HG02571 (cell line): ENCODE results near the gene LPP.
"Not testable (repeated sequence)": the region's sequence is repeated elsewhere in the genome, so short reads cannot be mapped to it uniquely, and the experiment has no call there.

Experiments
- ATAC-seq: cut with Tn5 transposase; IDR thresholded peaks from one replicate; pipeline ENCODE4 v1.9.1; 2021; ENCODE audit warnings: mild to moderate bottlenecking, moderate library complexity; ENCODE audit not compliant: unreplicated experiment

Gene LPP

DNA sequence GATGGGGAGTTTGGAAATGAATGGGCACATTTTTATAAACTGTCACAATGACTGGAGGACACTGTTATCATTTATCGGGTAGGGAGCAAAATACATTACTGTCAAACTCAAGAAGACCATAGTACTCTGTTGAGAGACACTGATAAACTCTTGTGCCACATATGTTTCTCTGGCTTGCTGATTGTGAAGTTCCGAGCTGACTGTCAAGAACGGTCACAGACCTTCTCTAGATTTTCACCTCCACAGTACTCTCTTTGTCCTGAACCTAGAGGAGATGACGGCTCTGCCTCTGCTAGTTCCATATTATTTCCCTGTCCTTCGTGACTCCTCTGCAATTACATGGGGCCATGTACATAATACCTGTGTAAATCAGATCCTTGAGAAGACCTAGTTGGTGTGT, 451.9 kb downstream of the LPP start:
- no peak for ATAC-seq

DNA sequence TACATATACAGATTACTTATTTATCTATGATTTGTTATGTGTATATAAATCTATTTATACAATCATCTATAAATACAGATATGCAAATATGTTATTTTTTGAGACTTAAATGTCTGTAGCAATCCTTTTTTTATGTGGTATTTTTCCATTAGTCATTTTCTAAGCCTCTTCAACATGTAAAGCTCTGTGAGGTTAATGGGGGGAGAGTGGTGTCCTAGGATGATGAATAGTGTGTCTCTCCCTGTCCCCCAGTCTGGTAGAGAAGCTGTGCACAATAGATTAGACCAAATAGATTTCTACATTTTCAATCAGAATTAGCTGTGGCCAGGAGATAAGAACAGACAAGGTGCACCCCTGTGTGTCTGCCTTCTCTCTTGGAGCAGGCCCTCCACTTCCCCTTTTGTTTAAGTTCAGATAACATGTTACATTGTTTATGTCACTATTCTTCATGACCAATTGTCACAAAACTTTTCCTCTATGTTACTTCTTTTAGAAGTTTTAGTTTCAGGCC, 453.9 kb downstream of the LPP start:
- no peak for ATAC-seq

DNA sequence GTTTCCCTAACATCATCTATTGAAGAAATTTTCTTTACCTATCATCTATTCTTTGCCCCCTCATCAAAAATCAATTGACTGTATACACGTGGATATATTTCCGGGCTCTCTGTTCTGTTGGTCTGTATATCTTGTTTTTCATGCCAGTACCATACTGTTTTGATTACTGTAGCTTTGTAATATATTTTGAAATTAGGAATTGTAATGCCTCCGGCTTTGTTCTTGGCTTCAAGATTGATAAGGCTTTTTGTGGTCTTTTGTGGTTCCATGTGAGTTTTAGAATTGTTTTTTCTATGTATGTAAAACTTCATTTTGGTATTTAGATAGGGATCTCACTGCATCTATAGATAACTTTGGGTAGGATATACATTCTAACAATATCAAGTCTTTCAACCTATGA, 454.4 kb downstream of the LPP start:
- ATAC-seq, result no peak

DNA sequence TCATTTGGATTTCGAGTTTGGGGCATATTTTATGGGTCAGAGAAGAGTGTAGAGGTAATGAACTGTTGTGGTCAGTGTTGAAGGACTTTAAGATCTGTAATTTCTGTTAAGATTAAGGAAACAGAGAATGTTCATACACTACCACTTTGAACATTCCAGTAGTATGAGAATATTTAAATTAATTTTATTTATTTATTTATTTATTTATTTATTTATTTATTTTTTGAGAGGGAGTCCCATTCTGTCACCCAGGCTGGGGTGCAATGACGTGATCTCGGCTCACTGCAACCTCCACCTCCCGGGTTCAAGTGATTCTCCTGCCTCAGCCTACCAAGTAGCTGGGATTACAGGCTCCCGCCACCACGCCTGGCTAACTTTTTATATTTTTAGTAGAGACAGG, 459.8 kb downstream of the LPP start:
- ATAC-seq, result not testable (repeated sequence)

DNA sequence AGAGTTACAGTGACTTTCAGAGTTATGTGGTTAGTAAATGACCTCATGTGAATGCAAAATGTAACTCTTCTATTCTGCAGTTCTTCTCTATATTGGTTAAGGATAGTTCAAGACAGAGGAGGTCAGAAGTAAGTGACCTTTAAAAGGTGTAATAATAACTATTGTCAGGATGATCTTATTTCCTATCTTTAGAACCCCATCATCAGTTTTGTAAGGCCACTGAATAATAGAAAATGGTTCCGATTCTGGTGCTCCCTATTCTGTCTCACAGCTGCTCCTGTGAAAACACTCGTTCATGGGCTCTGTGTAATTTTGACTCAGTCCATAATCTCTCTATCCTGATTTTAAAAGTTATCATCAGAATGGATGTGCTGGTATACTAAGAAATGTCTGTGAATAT, 463.3 kb downstream of the LPP start:
- no peak for ATAC-seq

DNA sequence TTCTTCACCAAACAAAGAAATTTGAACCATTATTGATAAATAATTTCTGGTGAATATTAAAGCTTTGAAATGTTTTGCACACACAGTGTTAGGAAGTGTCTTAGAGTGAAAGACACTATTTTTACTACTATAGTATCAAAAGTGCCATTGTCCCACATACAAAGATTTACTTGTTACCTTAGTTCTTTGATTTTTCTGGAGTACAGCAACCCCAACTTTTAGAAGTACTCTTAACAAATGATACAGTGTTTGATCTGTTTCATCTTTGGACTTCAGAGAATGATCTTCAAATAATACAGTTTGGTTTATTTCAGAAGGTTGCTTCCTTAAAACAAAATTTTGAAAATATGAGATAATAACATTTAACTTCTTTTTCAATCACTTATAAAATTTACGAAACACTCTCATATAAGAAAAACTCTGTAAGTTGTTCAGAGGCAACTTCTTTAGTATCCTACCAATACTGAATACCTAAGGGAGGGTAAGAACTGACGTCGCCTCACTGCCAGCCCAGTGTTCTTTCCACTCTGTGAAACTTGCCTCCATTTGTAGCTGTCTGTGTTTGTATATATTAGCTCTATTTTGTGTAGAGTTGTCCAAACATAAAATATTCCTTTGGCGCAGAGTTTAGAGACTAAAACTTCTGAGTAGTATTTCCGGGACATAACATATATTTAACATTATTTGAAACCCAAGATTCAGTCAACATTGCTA, 464.2 kb downstream of the LPP start:
- ATAC-seq, result no peak

DNA sequence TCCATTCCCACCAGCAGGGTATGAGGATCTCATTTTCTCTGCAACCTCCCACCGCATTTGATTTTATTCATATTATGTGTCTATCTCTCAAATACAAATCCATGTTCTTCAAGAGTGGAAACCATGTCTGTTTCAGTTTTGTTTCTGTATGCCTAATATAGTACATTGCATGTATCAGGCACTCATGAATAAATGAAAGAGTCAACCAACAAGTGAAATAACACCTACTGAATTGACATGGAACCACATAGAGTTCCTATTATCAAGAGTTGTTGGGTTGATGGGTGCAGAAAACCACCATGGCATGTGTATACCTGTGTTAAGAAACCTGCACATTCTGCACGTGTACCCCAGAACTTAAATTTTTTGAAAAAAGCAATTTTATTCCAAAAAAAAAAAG, 466.8 kb downstream of the LPP start:
- ATAC-seq, result no peak

DNA sequence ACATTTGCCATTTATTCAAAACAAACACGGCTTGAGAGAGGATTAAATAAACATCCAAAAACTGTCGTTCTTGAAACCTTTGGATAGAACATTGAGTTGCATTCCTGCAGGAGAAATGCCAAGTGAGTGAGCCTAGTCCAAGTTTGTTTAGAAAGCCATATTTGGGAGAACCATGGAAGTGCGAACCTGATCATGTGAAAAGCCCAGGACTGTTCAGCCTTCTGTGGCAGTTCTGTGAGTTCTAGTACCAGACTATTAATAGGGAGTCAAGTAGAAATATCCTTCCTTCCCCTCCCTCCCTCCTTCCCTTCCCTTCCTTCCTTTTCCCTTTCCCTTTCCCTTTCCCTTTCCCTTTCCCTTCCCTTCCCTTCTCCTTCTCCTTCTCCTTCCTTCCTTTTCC, 470.4 kb downstream of the LPP start:
- ATAC-seq, result no peak

DNA sequence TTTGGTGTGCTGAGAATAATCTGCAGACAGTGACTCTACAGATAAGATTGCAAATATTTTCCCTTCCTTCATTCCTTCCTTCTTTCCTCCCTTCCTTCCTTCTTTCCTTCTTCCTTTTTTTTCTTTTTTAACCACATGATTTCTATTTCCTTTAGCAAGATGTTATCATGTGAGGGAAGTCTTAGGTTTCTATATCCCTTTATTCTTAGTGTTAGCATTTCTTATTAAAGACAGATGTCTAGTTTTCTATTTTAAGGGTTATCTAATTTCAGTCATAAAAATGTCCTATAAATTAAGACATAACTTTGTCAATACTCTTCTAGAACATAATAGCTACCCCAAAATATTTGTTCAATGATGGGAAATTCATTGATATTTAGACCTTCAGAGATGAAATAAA, 470.9 kb downstream of the LPP start:
- ATAC-seq, result no peak

DNA sequence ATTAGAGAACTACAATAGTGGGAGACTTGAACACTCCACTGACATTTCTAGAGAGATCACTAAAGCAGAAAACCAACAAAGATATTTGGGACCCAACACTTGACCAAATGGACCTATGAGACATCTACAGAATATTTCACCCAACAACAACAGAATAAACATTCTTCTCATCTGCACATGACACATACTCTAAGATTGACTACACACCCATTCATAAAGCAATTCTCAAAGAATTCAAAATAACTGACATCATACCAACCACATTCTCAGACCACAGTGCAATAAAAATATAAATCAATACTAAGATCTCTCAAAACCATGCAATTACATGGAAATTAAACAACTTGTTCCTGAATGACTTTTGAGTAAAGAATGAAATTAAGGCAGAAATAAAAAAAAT, 473.7 kb downstream of the LPP start:
- ATAC-seq, result no peak

DNA sequence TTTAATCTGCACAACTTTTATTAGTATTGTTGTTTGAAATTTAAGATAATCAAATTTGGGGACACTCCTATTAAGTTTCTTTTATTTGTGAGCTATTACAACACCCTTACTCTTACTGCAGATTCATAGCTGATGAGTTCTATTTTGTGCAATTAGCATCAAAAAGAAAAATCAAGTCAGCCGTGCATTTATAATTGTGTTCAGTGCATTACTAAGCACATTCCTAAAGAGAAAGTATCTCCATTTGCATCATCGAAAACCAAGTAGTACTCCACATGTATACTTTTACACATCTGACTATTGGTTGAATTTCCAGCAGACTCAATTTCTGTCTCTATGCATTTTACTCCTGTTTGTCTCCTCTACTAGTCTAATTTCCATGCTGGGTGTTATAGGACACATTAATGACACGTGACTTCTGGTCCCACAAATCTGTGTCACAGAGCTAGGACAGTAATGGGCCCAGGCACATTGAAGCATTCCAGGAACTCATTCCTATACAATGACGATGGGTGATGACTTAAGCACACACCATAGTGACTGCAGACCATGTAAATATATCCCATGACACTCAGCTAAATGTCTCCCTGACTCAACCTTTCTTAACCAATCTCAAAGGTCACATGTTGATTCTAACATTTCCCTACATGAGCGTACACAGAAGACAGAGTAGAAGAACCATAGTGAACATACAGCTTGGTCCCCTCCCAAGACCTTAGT, 477.5 kb downstream of the LPP start:
- ATAC-seq, result no peak

DNA sequence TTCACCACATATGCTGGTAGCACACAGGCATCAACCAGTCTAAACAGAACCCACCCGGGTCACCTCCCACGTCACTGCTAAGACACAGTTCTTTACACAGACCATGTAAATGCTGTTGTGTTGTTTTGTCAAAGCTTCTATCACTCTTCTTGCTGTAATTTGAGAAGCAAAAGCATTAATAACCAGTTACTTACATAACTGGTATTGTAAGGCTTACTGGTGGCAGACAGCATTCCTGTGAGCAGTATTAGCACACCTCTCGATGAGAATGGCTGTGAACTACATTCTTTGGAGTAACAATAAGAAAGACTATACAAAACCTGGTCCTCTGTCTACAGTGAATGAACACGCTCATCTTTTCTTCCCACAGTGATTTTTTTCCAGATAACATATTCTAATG, 479.2 kb downstream of the LPP start:
- ATAC-seq, result no peak

DNA sequence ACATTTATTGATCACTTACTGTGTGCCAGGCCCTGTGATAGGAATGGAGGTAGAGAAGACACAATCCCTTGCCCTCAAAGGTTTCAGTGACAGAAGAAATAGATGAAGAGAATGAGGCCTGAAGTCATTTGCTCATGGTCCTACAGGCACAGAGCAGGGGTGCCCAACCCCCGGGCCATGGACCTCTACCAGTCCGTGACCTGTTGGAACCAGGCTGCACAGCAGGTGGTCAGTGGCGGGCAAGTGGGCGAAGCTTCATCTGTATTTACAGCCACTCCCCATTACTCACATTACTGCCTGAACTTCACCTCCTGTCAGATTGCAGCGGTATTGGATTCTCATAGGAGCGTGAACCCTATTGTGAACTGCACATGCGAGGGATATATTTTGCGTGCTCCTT, 480.3 kb downstream of the LPP start:
- ATAC-seq, result no peak

DNA sequence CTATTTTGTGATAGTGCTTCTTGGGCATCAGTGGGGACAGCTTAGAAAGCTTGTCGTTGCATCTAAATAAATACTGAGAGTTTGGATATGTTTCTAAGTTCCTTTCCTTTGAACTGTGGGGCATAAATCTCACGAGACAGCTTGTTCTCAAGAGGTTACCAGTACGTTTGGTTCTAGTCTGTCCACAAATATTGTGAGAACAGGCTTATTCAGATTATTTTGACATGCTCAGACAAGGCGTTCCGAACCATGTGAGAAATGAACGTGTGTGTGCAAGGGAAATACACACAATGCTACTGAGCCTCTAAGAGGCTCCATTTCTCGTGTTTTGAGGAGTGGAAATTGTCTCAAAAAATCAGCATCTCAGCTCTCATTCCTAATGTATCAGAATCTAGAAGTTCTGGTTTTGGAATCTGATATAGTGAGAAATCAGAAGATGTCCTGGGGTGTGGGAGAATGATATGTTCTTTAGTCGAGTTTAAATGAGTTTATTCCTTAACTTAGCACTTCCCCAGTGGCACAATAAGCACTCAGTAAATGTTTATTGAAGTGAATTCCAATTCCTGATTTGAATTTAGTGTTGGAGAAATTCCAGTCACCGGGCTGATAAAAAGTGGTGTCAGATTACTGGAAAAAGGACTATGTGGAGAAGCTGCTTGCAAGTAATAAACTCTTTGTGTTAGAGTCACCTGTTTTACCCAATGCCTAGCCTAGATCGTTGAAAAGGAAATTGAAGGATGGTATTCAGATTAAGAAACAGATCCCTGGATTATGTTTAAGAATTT, 481.5 kb downstream of the LPP start:
- no peak for ATAC-seq

DNA sequence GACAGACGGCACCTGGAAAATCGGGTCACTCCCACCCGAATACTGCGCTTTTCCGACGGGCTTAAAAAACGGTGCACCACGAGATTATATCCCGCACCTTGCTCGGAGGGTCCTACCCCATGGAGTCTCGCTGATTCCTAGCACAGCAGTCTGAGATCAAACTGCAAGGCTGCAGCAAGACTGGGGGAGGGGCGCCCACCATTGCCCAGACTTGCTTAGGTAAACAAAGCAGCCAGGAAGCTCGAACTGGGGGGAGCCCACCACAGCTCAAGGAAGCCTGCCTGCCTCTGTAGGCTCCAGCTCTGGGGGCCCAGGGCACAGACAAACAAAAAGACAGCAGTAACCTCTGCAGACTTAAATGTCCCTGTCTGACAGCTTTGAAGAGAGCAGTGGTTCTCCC, 482.3 kb downstream of the LPP start:
- not testable (repeated sequence) for ATAC-seq

DNA sequence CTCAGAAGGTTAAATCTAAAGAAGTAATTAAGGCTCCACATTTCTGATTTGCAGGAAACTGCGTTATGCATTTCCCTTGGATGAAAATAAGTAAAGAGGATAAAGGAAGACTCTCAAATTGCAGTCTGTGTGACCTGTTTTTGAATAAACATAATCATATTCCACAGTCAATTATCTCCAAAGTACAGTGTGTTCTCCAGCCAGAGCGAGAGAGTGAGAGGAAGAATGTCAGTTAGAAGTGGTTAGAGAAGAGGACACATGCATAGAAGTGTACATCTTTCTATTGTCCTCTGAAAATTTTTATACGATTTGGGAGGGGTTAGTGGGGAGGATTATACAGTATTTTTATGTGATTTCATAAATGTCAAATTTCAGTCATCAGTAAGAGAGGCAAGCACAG, 487.1 kb downstream of the LPP start:
- ATAC-seq, result no peak

DNA sequence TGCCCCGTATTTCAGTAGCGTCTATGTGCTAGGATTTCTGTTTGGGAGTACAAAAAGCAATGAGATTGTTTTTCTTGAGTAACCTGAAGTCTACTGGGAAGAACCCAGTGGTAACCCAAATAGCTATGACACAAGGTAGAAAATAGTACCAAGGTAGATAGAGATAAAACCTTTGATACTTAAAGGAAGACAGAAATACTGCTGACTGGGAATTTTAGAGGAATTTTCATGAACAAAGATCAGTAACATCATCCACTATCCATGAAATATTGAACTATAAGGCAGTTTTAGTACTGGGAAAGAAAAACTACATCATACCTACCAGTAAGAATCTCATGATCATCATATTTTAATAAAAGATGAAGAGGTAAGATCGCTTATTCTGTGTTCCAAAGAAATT, 489.8 kb downstream of the LPP start:
- no peak for ATAC-seq

DNA sequence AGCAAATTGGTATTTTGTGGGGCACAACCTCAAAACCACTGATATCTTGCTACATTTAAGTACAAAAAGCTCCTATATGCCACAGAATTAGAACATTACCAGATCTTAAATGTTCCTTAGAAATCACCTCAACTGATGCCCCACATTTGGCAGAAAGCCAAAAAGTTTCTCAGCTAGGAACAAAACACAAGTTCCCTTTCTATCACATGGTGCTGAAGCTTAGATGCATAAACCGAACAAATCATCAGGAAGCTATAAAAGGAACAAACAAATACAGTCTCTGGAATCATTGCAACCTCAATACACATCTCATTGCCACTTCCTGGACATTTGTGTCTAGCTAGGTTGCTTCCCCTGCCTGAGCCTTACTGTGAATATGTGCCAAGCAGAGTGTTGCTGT, 492.6 kb downstream of the LPP start:
- no peak for ATAC-seq

DNA sequence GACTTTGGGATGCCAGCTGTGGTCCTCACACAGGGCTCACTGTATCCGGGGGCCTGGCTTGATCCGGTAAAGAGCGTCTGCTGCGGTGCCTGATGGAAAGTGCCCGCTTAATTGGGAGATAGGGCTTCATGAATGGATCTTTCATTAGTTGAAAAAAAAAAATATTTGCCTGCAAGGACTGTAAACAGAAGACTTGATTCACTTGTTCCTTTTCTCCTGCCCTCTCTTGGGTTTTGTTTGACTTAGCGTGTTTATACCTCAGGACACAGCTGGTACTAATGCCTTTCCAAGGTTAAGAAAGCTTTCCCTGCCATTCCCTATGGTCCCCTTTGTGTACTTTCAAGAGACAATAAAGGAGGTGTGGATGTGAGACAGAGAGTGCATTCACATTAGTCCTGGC, 493.3 kb downstream of the LPP start:
- ATAC-seq, result no peak

DNA sequence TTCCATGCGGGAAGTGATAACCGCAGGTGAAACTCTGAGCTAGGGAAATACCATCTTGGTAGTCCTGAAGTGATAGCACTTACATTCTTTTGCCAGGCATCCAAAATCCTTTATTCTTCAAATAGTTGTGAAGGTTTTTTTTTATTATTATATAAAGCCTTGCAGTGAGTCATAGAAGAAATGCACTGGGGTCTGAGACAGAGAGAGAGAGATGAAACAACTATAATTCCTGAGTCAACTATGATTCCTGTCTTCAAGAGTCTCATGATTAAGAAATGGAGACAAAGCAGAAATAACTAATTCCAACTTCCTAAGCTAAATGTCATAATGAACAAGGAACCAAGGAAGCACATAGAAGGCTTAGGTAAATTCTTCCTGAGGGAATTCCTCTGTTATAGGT, 495.6 kb downstream of the LPP start:
- ATAC-seq, result no peak

DNA sequence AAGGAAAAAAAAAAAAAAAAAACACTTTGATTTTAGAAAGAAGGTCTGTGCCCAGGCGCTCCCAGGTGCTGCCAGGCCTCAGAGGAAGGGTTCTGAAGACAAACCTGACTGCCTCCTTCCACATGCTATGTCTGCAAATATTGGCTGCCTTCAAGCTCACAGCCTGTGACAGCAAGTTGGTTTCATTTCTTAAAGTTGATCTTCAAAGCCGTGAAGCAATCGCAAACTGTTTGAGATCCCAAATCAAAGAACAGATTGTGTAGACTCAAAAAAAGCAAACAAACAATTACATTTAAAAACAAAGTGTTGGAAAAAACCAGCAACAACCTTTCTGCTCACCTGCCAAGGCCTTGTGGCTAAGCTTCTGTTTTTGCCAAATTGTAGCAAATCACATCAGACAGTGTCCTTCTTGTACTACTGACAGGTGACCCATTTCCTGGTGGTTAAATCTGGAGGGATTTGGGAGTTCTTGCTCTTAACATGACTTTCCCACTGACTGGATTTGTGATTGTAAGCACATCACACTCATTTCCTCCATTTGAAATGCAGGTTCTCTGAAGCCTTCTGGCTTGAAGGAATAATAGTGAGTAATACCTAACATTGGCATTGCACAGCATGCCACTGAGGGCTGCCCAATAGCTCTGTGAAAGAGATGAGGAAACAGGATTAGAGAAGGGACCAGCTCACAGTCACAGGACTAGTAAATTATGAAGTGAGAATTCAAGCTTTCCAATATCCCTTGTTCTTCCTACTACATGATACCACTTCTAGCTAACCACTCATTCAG, 502.4 kb downstream of the LPP start:
- no peak for ATAC-seq
